HG03342 (cell line): Measurements from ENCODE around the gene NDEL1.

Experiments used
- ATAC-seq: cut with Tn5 transposase; IDR thresholded peaks from one replicate; pipeline ENCODE4 v1.9.1; 2021; ENCODE audit warnings: mild to moderate bottlenecking, moderate library complexity; ENCODE audit not compliant: unreplicated experiment

NDEL1 gene

GRCh38 chr17:8413938-8414337 lies 21.7 kb upstream of the NDEL1 start:
- ATAC-seq = no peak

- no peak for ATAC-seq
Observed at GRCh38 chr17:8417806-8418205, 17.9 kb upstream of the NDEL1 start.

- ATAC-seq = no peak
Observed at GRCh38 chr17:8418471-8418870, 17.2 kb upstream of the NDEL1 start.

GRCh38 chr17:8419305-8419704 lies 16.4 kb upstream of the NDEL1 start:
- no peak for ATAC-seq

- ATAC-seq = no peak
Observed at GRCh38 chr17:8420041-8420934, 15.4 kb upstream of the NDEL1 start.

DNA sequence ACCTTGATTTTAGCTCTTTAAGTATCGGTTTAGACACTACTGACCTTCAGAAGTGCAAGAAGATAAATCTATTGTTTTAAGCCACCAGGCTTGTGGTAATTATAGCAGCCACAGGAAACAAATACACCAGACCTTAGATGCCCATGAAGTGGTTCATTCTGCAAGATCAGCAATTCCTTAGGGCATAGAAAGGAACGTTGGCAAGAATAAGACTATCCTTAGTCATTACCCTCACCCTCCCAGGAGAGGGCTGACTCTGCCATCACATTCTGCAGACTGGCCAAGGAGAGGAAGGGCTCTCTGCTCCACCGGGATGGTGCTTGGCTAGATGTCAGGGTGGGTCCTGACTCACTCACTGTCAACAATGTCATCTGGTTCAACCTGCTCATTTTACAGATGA lies 14.1 kb upstream of the NDEL1 start:
- ATAC-seq = no peak

DNA sequence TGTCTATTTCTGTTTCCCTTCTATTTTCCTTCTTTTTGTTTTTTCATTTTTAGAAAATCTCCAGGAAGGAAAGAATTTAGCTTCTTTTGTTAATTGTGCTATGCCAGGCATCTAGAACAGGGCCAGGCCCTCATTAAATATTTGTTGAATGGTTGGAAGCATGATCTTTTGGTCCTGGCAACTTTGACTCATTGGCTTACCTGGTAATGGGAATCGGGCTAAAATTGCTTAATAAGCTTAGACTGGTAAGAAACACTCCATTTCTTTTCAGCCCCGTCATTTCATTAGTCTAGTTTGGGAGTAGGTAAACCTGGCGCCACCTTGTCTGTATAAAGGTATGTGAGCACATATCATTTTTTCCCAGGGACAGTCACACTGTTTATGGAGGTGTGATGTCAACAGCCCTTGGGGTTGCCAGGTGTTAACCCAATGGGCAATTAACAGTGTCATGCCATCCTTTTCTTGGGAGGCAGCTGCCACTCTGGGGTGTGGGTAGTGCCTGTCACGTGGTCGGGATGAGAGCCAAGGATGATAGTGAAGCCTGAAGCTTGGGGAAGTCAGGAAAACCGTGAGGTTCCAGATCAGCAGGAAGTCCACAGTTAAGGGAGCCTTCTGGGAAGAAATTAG lies 9.5 kb upstream of the NDEL1 start:
- no peak for ATAC-seq

DNA sequence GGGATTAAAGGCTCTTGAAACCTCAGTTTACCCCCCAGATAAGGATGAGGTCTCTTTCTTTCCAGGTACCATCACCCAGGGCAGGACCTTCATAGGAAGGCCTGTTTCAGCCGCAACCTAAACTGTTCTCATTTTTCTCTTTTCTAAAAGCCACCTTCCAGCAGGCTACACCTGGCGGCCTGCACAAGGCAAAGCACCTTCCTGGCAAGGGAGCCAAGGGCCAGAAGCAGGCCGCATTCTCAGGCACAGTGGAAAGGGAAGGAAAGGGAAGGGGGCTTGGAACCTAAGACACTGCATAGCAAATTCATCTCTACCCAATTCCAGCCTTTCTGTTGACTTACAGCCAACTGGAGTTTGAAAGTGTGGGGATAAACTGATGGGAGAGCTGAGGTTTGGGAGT lies 8.9 kb upstream of the NDEL1 start:
- no peak for ATAC-seq

DNA sequence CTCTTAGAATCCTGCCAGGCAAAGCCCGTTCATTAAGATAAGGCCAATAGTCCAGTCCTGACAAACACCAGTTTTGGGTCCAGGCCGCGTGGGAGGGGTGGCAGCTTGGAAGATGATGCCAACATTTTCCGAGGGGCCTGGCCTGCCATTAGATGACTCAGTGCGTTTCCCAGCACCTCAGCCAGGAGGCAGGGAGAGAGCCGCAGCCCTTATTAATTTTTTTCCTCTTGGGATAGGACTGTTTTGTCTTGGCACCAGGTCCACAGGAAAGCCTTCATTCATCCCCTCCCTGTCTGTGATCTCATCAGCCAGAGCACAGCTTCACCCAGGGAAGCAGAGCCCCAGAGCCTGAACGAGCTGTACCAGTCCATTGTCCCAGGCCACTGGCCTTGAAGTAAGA lies 4.7 kb upstream of the NDEL1 start:
- ATAC-seq = no peak

- peak; percentile 40 for ATAC-seq
Observed at GRCh38 chr17:8436169-8436843, 622 bp downstream of the NDEL1 start.

DNA sequence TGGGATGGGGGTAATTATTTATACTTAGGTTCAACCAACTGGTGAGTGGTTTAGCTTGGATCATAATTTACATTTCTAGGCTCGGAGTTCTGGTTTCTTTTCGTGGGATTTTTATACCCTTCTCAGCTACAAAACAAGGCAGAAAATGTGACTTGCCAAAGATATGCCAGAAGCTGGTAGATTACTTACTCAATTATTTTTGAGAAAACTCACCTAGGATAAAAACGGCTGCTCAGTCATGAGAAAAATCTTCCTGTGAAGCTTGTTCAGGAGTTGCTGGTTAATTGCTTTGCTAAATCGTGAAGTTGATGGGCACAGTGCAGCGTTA lies 1.1 kb downstream of the NDEL1 start:
- no peak for ATAC-seq

DNA sequence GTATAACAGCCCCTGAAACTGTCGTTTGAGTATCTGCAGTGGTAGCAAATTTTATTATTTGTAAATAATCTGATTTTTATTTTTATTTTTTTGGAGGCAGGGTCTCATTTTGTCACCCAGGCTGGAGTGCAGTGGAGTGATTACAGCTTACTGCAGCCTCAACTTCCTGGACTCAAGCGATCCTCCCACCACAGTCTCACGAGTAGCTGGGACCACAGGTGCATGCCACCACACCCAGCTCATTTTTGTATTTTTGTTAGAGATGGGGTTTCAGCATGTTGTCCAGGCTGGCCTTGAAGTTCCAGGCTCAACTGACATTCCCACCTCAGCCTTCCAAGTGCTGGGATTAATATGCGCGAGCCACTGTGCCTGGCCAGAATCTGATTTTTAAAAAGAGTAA lies 2.8 kb downstream of the NDEL1 start:
- no peak for ATAC-seq

DNA sequence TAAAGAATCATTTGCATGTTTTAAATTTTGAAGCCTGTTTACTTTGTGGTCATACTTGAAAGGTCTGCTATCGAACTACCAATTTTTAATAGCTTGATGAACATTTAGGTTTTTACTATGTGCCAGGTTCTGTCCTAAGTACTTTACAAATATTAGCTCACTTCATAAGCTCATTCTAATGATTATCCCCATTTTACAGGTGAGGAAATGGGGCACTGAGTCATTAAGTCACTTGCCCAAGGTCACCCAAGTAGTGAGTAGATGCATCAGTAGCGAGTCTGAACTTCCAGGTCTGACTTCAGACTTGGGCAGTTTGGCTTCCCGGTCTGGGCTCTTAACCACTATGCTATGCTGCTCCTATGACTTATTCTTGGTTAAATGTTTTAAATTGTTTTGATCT lies 4.0 kb downstream of the NDEL1 start:
- ATAC-seq = no peak

DNA sequence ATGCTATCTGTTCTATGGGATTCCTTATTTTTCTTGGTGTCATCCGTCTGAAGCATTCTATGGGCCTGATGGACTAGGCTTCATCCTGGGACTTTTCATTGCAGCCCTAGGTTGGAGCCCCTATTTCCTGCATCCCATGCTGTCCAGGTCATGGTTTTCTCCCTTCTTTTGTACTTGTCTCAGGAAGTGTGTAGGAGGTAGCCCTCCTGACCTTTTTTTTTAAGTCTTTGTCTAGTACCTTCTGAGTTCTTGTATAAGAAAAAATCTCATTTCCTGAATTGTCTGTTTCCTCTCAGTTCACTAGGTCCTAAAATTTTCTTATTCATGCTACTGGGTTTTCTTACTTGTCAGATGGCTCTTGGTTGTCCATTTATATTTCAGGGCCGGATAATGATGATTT lies 6.0 kb downstream of the NDEL1 start:
- ATAC-seq = no peak

DNA sequence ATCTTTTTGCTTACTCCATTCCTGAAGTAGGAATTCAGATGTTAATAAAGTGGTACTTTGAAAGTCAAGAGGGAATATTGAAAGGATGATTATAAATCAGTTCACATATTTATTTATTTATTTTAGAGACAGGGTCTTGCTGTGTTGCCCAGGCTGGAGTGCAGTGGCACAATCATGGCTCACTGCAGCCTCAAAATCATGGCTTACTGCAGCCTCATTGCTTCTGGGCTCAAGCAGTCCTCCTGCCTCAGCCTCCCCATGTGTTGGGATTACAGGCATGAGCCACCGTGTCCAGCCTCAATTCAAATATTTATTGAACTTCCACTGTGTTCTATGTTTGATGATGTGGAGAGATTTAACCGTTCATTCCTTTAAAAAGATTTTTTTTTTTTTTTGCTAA lies 6.6 kb downstream of the NDEL1 start:
- ATAC-seq = no peak

- ATAC-seq = no peak
Observed at GRCh38 chr17:8443756-8444155, 8.1 kb downstream of the NDEL1 start.

GRCh38 chr17:8444494-8444893 lies 8.8 kb downstream of the NDEL1 start:
- no peak for ATAC-seq

DNA sequence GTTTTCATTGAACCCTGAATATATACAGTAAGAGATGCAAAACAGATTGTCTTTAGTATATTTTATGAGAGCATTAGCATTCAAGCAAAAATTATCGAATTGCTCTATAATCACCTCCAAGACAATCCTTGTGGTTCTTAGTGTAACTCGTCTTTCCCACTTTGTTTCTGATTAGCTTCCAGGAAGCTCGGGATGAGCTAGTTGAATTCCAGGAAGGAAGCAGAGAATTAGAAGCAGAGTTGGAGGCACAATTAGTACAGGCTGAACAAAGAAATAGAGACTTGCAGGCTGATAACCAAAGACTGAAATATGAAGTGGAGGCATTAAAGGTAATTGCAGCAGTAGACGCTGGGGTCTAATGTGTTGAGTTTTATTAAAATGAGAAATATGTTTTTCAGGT lies 9.9 kb downstream of the NDEL1 start:
- no peak for ATAC-seq

DNA sequence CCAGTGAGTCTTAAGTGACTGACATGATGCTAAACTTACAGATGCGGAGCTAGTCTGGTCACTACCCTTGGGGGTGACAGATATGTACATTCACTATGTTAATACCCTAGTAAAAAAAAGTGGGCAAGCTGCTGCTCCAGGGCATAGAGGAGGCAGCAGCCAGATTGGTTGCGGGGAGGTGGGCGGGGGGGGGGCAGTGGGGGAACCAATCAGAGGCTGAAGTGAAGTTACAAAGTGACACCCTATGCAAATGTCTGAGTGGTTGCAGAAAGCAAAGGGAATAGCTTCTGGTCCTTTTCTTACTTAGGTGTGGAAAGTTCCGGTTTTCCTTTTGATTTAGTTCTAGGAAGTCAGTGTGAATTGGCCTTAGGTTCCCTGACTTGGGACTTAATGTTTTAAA lies 12.1 kb downstream of the NDEL1 start:
- no peak for ATAC-seq

DNA sequence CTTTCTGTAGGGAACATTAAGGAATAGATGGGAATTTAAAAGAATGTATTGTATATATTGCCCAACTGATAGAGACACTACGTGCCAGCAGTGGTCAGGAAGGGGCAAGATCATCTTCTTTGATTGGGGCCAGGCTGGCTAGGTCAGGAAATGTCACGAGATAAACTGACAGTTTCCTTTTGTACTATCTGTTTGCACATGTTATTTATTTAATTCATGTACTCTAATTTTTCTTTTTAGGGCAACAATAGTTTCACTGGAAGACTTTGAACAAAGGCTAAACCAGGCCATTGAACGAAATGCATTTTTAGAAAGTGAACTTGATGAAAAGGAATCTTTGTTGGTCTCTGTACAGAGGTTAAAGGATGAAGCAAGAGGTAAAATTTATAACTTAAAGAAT lies 12.6 kb downstream of the NDEL1 start:
- ATAC-seq = no peak

DNA sequence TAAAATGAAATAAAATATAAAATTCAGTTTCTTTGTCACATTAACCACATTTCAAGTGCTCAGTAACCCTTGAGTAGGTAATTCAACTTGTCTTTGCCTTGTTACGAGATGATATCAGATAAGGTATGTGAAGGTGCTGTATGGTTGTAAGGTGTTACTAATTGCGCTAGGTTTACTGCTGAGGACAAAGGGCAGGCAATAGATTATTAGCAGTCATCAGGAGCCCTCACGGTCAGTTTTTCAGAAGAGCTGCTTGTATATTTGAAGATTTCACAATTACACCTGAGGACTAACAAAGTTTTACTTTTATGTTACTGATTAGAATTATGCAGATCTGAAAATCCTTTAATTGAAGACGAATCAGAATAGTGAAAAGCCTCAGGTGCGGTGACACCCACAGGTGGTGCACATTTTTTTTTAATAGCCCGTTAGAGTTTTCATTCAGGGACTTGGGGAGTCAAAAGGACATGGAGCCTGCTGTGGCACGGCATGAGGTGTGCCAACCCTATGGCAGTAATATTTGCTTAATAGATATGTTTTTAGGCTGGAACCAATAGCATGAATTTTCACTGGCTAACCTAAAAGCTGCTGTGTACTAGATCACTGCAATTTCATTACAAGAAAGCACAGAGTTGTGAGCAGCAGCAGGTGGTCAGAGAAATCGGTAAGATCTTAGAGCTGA lies 16.4 kb downstream of the NDEL1 start:
- no peak for ATAC-seq

DNA sequence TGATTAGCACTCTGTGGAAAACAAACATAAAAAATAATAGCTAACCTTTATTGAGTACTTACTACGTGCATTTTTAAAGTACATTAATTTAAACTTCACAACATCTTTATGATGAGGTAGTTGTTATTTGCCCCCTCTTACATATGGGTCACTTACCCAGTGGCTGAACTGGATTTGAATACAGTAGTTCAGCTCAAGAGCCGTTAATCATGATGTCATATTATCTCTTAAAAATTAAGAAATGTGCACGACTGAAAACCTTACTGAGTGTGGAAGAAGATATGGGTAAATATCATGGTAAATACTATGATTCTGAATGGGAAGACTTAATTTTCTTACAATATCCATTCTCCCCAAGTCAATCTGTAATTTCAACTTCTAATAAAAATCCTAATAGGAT lies 17.6 kb downstream of the NDEL1 start:
- no peak for ATAC-seq
